Neural cell (in vitro differentiated cells): ENCODE data around the gene GNAQ.

Experiments used
- EP300 ChIP-seq: fragments of 450-650 bp; conservative IDR thresholded peaks from 2 replicates; pipeline ENCODE4 v1.6.1; 2014; ENCODE audit warnings: antibody characterized with exemption, mild to moderate bottlenecking, moderate library complexity; ENCODE audit not compliant: poor library complexity, severe bottlenecking
- EZH2 ChIP-seq: fragments of 200-600, 300-800 bp; shearing (Covaris generic), sonication (generic); IDR thresholded peaks from 2 replicates; pipeline ENCODE4 v1.6.1; 2014; ENCODE audit warnings: antibody characterized with exemption, low read length, borderline replicate concordance, mild to moderate bottlenecking; ENCODE audit not compliant: insufficient read depth, poor library complexity, severe bottlenecking
- POLR2AphosphoS5 ChIP-seq: IDR thresholded peaks from 2 replicates; pipeline ENCODE4 v1.6.1; 2012
- TAF1 ChIP-seq: IDR thresholded peaks from 2 replicates; pipeline ENCODE4 v1.6.1; 2012; ENCODE audit warnings: low read depth
- TF ChIP-seq, protein P1 (sequence below): fragments of 450-650 bp; IDR thresholded peaks from 2 replicates; pipeline ENCODE4 v1.5.1; 2014; ENCODE audit warnings: antibody characterized with exemption, mild to moderate bottlenecking, moderate library complexity; ENCODE audit not compliant: poor library complexity, severe bottlenecking

GRCh38 chr9:78074385-78075291 is 43.0 kb upstream of the GNAQ start:
- TF ChIP-seq EP300 (no peak), POLR2AphosphoS5 (no peak), EZH2 (no peak), TAF1 (no peak)
- TF ChIP-seq, protein P1, sequence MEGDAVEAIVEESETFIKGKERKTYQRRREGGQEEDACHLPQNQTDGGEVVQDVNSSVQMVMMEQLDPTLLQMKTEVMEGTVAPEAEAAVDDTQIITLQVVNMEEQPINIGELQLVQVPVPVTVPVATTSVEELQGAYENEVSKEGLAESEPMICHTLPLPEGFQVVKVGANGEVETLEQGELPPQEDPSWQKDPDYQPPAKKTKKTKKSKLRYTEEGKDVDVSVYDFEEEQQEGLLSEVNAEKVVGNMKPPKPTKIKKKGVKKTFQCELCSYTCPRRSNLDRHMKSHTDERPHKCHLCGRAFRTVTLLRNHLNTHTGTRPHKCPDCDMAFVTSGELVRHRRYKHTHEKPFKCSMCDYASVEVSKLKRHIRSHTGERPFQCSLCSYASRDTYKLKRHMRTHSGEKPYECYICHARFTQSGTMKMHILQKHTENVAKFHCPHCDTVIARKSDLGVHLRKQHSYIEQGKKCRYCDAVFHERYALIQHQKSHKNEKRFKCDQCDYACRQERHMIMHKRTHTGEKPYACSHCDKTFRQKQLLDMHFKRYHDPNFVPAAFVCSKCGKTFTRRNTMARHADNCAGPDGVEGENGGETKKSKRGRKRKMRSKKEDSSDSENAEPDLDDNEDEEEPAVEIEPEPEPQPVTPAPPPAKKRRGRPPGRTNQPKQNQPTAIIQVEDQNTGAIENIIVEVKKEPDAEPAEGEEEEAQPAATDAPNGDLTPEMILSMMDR, result no peak
